Activated naive CD4-positive, alpha-beta T cell treated with anti-CD3 and anti-CD28 coated beads, Interleukin-2, amount 10 ng/mL, durations not matched to agents 7 days and 5 days (primary cell): ENCODE measurements around the gene TMEM18.
"Not testable (repeated sequence)": the region's sequence is repeated elsewhere in the genome, so short reads cannot be mapped to it uniquely, and the experiment has no call there.

Experiments
- CTCF ChIA-PET: fragments of 350-600 bp; sonication (Branson Sonifier 250); formaldehyde crosslinking; loops from one replicate; lab custom pipeline; 2021; ENCODE audit warnings: antibody characterized with exemption; lab: Charles Lee
- DNase-seq: peaks from one replicate; pipeline ENCODE4 v3.0.0-alpha.2; 2020
- H3K27ac Mint-ChIP-seq: one replicate; pipeline ENCODE4 v1.8.0; 2021; ENCODE audit warnings: mild to moderate bottlenecking, moderate library complexity, mixed read lengths
- H3K27me3 Mint-ChIP-seq: one replicate; pipeline ENCODE4 v1.8.0; 2021; ENCODE audit warnings: mild to moderate bottlenecking, mixed read lengths
- H3K36me3 Mint-ChIP-seq: one replicate; pipeline ENCODE4 v1.8.0; 2021; ENCODE audit warnings: mixed read lengths
- H3K4me1 Mint-ChIP-seq: one replicate; pipeline ENCODE4 v1.8.0; 2021; ENCODE audit warnings: mixed read lengths
- H3K4me3 Mint-ChIP-seq: one replicate; pipeline ENCODE4 v1.8.0; 2021; ENCODE audit warnings: mild to moderate bottlenecking, moderate library complexity, mixed read lengths
- H3K9me3 Mint-ChIP-seq: one replicate; pipeline ENCODE4 v1.8.0; 2021; ENCODE audit warnings: mixed read lengths

TMEM18 gene

GRCh38 chr2:708667-709066, 31.5 kb upstream of the TMEM18 start:
- H3K27ac Mint-ChIP-seq: no peak overlapping the region
- H3K4me3 Mint-ChIP-seq: no peak overlapping the region
- DNase-seq: no peak
- CTCF ChIA-PET: no interaction called here
- peaks cover 16% of the 10 kb centered on the region for H3K27me3 Mint-ChIP-seq
- no peaks in the 10 kb centered on the region for H3K9me3 Mint-ChIP-seq
- no peaks in the 10 kb centered on the region for H3K4me1 Mint-ChIP-seq
- no peaks in the 10 kb centered on the region for H3K36me3 Mint-ChIP-seq

GRCh38 chr2:705971-706511, 28.8 kb upstream of the TMEM18 start:
- H3K27me3 Mint-ChIP-seq: peaks cover 11% of the 10 kb centered on the region
- CTCF ChIA-PET: no interaction called here
- no peak overlapping the region for H3K4me3 Mint-ChIP-seq
- H3K4me1 Mint-ChIP-seq: no peaks in the 10 kb centered on the region
- no peak for DNase-seq
- H3K27ac Mint-ChIP-seq: no peak overlapping the region
- H3K36me3 Mint-ChIP-seq: no peaks in the 10 kb centered on the region
- no peaks in the 10 kb centered on the region for H3K9me3 Mint-ChIP-seq

- H3K36me3 Mint-ChIP-seq, CTCF ChIA-PET, H3K27me3 Mint-ChIP-seq, H3K4me3 Mint-ChIP-seq, DNase-seq, H3K27ac Mint-ChIP-seq, H3K4me1 Mint-ChIP-seq, H3K9me3 Mint-ChIP-seq: not testable (repeated sequence)
Measured at GRCh38 chr2:702765-703164, 25.6 kb upstream of the TMEM18 start.

- Mint-ChIP-seq H3K27ac (no peak overlapping the region), H3K4me3 (no peak overlapping the region), H3K36me3 (no peaks in the 10 kb centered on the region), H3K27me3 (peaks cover 12% of the 10 kb centered on the region), H3K9me3 (no peaks in the 10 kb centered on the region), H3K4me1 (no peaks in the 10 kb centered on the region)
- DNase-seq: no peak
- CTCF ChIA-PET: no interaction called here
Measured at GRCh38 chr2:696999-697627, 19.9 kb upstream of the TMEM18 start.

GRCh38 chr2:696463-696862, 19.3 kb upstream of the TMEM18 start:
- Mint-ChIP-seq H3K9me3 (no peaks in the 10 kb centered on the region), H3K27me3 (peaks cover 12% of the 10 kb centered on the region), H3K4me1 (no peaks in the 10 kb centered on the region), H3K4me3 (no peak overlapping the region), H3K36me3 (no peaks in the 10 kb centered on the region), H3K27ac (no peak overlapping the region)
- CTCF ChIA-PET: no interaction called here
- no peak for DNase-seq

- no peak overlapping the region for H3K27ac Mint-ChIP-seq
- CTCF ChIA-PET: no interaction called here
- H3K4me3 Mint-ChIP-seq: no peak overlapping the region
- H3K36me3 Mint-ChIP-seq: no peaks in the 10 kb centered on the region
- peaks cover 15% of the 10 kb centered on the region for H3K27me3 Mint-ChIP-seq
- no peaks in the 10 kb centered on the region for H3K4me1 Mint-ChIP-seq
- no peaks in the 10 kb centered on the region for H3K9me3 Mint-ChIP-seq
- DNase-seq: no peak
Measured at GRCh38 chr2:694906-695510, 17.8 kb upstream of the TMEM18 start.

- H3K27ac Mint-ChIP-seq: no peak overlapping the region
- CTCF ChIA-PET: no interaction called here
Measured at GRCh38 chr2:694174-694573, 17.0 kb upstream of the TMEM18 start.

GRCh38 chr2:693606-694005, 16.4 kb upstream of the TMEM18 start:
- no peaks in the 10 kb centered on the region for H3K4me1 Mint-ChIP-seq
- H3K9me3 Mint-ChIP-seq: no peaks in the 10 kb centered on the region
- CTCF ChIA-PET: no interaction called here
- H3K27me3 Mint-ChIP-seq: peaks cover 20% of the 10 kb centered on the region
- no peak overlapping the region for H3K4me3 Mint-ChIP-seq
- no peak overlapping the region for H3K27ac Mint-ChIP-seq
- no peak for DNase-seq
- no peaks in the 10 kb centered on the region for H3K36me3 Mint-ChIP-seq

More at GRCh38 chr2:694174-694573, 17.0 kb upstream of the TMEM18 start:
- peaks cover 18% of the 10 kb centered on the region for H3K27me3 Mint-ChIP-seq
- H3K4me1 Mint-ChIP-seq: no peaks in the 10 kb centered on the region
- H3K9me3 Mint-ChIP-seq: no peaks in the 10 kb centered on the region
- no peak for DNase-seq
- H3K4me3 Mint-ChIP-seq: no peak overlapping the region
- no peaks in the 10 kb centered on the region for H3K36me3 Mint-ChIP-seq

GRCh38 chr2:692767-693166, 15.6 kb upstream of the TMEM18 start:
- no peak for DNase-seq
- Mint-ChIP-seq H3K36me3 (no peaks in the 10 kb centered on the region), H3K27ac (no peak overlapping the region), H3K27me3 (peaks cover 26% of the 10 kb centered on the region), H3K4me1 (no peaks in the 10 kb centered on the region), H3K9me3 (no peaks in the 10 kb centered on the region), H3K4me3 (no peak overlapping the region)
- CTCF ChIA-PET: no interaction called here

GRCh38 chr2:691821-692761, 14.9 kb upstream of the TMEM18 start:
- Mint-ChIP-seq H3K27ac (no peak overlapping the region), H3K9me3 (no peaks in the 10 kb centered on the region), H3K4me3 (no peak overlapping the region), H3K4me1 (no peaks in the 10 kb centered on the region), H3K36me3 (no peaks in the 10 kb centered on the region), H3K27me3 (peaks cover 23% of the 10 kb centered on the region)
- no peak for DNase-seq
- CTCF ChIA-PET: no interaction called here

GRCh38 chr2:690799-691198, 13.6 kb upstream of the TMEM18 start:
- Mint-ChIP-seq H3K36me3 (peaks cover 3% of the 10 kb centered on the region), H3K9me3 (peaks cover 8% of the 10 kb centered on the region), H3K27me3 (peaks cover 19% of the 10 kb centered on the region), H3K27ac (no peak overlapping the region), H3K4me3 (no peak overlapping the region), H3K4me1 (no peaks in the 10 kb centered on the region)
- DNase-seq: no peak
- CTCF ChIA-PET: no interaction called here

GRCh38 chr2:689877-690510, 12.8 kb upstream of the TMEM18 start:
- no peak overlapping the region for H3K27ac Mint-ChIP-seq
- CTCF ChIA-PET: no interaction called here
- H3K9me3 Mint-ChIP-seq: peaks cover 16% of the 10 kb centered on the region
- DNase-seq: no peak
- H3K4me3 Mint-ChIP-seq: no peak overlapping the region
- H3K36me3 Mint-ChIP-seq: peaks cover 6% of the 10 kb centered on the region
- no peaks in the 10 kb centered on the region for H3K4me1 Mint-ChIP-seq
- peaks cover 22% of the 10 kb centered on the region for H3K27me3 Mint-ChIP-seq

- peaks cover 24% of the 10 kb centered on the region for H3K9me3 Mint-ChIP-seq
- H3K27me3 Mint-ChIP-seq: peaks cover 22% of the 10 kb centered on the region
- no peak overlapping the region for H3K27ac Mint-ChIP-seq
- DNase-seq: no peak
- CTCF ChIA-PET: no interaction called here
- H3K36me3 Mint-ChIP-seq: peaks cover 9% of the 10 kb centered on the region
- no peaks in the 10 kb centered on the region for H3K4me1 Mint-ChIP-seq
- no peak overlapping the region for H3K4me3 Mint-ChIP-seq
Measured at GRCh38 chr2:689237-689636, 12.0 kb upstream of the TMEM18 start.

GRCh38 chr2:688504-689076, 11.4 kb upstream of the TMEM18 start:
- Mint-ChIP-seq H3K36me3 (peaks cover 11% of the 10 kb centered on the region), H3K27ac (no peak overlapping the region), H3K27me3 (peaks cover 22% of the 10 kb centered on the region), H3K9me3 (peaks cover 29% of the 10 kb centered on the region), H3K4me1 (no peaks in the 10 kb centered on the region), H3K4me3 (no peak overlapping the region)
- DNase-seq: no peak
- CTCF ChIA-PET: no interaction called here
